Loucy (cell line): Measurements from ENCODE around the gene KLHL4.
"Not testable (repeated sequence)": the region's sequence is repeated elsewhere in the genome, so short reads cannot be mapped to it uniquely, and the experiment has no call there.

ENCODE experiments used
- H2AFZ ChIP-seq: fragments of 200-600 bp; sonication (generic); 2 replicates; pipeline ENCODE4 v1.6.0; 2016; ENCODE audit warnings: antibody characterized with exemption, mild to moderate bottlenecking, low read length, moderate library complexity
- H3F3A ChIP-seq: fragments of 200-600 bp; 2 replicates; pipeline ENCODE4 v1.6.0; 2016; ENCODE audit warnings: antibody characterized with exemption, low read depth, mild to moderate bottlenecking
- H3K27me3 ChIP-seq: fragments of 200-600 bp; sonication (generic); 2 replicates; pipeline ENCODE4 v1.6.1; 2014; ENCODE audit warnings: low read length, mild to moderate bottlenecking; ENCODE audit not compliant: insufficient read depth, poor library complexity, severe bottlenecking
- H3K36me3 ChIP-seq: fragments of 200-600 bp; sonication (generic); 2 replicates; pipeline ENCODE4 v1.6.1; 2016; ENCODE audit warnings: low read length; ENCODE audit not compliant: insufficient read depth
- H3K4me1 ChIP-seq: fragments of 200-600 bp; sonication (generic); 2 replicates; pipeline ENCODE4 v1.5.1; 2014; ENCODE audit warnings: low read length, mild to moderate bottlenecking; ENCODE audit not compliant: insufficient read depth, poor library complexity, severe bottlenecking
- H3K4me2 ChIP-seq: fragments of 200-600 bp; sonication (generic); 2 replicates; pipeline ENCODE4 v1.6.0; 2014; ENCODE audit warnings: antibody characterized with exemption, low read length, low read depth, mild to moderate bottlenecking; ENCODE audit not compliant: poor library complexity, severe bottlenecking
- H3K4me3 ChIP-seq: fragments of 200-600 bp; sonication (generic); 2 replicates; pipeline ENCODE4 v1.5.1; 2014; ENCODE audit warnings: low read length, mild to moderate bottlenecking, mixed read lengths; ENCODE audit not compliant: poor library complexity, severe bottlenecking
- H3K79me2 ChIP-seq: fragments of 200-600 bp; sonication (generic); 2 replicates; pipeline ENCODE4 v1.6.1; 2014; ENCODE audit warnings: low read length; ENCODE audit not compliant: insufficient read depth
- H3K9ac ChIP-seq: fragments of 200-600 bp; sonication (generic); 2 replicates; pipeline ENCODE4 v1.6.0; 2014; ENCODE audit warnings: mild to moderate bottlenecking, low read depth, low read length, moderate library complexity; ENCODE audit not compliant: poor library complexity, severe bottlenecking
- H3K9me2 ChIP-seq: fragments of 200-600 bp; sonication (generic); replicated peaks from 2 replicates; pipeline ENCODE4 v1.6.1; 2016; ENCODE audit warnings: low read depth, low read length, mixed read lengths
- H3K9me3 ChIP-seq: fragments of 200-600 bp; sonication (generic); 2 replicates; pipeline ENCODE4 v1.6.1; 2014; ENCODE audit warnings: mild to moderate bottlenecking, antibody characterized with exemption, low read length, low read depth; ENCODE audit not compliant: insufficient read depth
- H4K20me1 ChIP-seq: fragments of 200-600 bp; sonication (generic); 2 replicates; pipeline ENCODE4 v1.6.0; 2014; ENCODE audit warnings: antibody characterized with exemption, low read length, mild to moderate bottlenecking; ENCODE audit not compliant: insufficient read depth, poor library complexity, severe bottlenecking
- CTCF ChIP-seq: fragments of 200-600 bp; sonication (generic); conservative IDR thresholded peaks from 2 replicates; pipeline ENCODE4 v1.5.1; 2014; ENCODE audit warnings: mild to moderate bottlenecking, antibody characterized with exemption, low read length
- EZH2phosphoT487 ChIP-seq: fragments of 200-600 bp; IDR thresholded peaks from 2 replicates; pipeline ENCODE4 v1.6.1; 2018; ENCODE audit warnings: antibody characterized with exemption, mild to moderate bottlenecking, moderate library complexity, borderline replicate concordance

Gene KLHL4

DNA sequence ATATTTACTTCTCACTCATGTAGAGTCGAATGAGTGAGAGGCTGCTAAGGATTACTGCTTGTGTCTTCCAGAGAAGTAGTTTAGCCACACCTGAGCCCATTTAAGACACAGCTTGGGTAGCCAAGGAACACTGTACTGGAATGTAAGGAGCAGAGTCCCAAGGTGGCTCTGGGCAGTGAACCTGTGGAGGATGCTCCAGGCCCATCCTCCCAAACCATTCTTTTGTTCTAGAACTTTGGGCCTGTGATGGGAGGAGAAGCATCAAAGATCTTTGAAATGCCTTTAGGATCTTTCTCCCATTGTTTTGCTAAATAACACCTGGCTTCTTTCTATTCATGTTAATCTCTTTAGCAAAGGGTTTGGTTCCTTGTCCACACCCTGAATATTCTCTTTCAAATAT is 162.2 kb downstream of the KLHL4 start:
- no peaks in the 10 kb centered on the region for H3K36me3 ChIP-seq
- H3K79me2 ChIP-seq, result no peaks in the 10 kb centered on the region
- no peaks in the 10 kb centered on the region for H3K27me3 ChIP-seq
- no peaks in the 10 kb centered on the region for H3K9me3 ChIP-seq
- H3K9ac ChIP-seq, result no peak overlapping the region
- no peaks in the 10 kb centered on the region for H3F3A ChIP-seq
- no peaks in the 10 kb centered on the region for H3K9me2 ChIP-seq
- no peak overlapping the region for H3K4me2 ChIP-seq
- TF ChIP-seq CTCF (no peak), EZH2phosphoT487 (no peak)
- no peak overlapping the region for H2AFZ ChIP-seq
- H4K20me1 ChIP-seq, result no peaks in the 10 kb centered on the region
- H3K4me1 ChIP-seq, result no peaks in the 10 kb centered on the region
- H3K4me3 ChIP-seq, result no peak overlapping the region

- H3K4me1 ChIP-seq, result no peaks in the 10 kb centered on the region
- H3K4me2 ChIP-seq, result no peak overlapping the region
- no peak for TF ChIP-seq CTCF
- no peak for TF ChIP-seq EZH2phosphoT487
- no peaks in the 10 kb centered on the region for H3K9me2 ChIP-seq
- H3K27me3 ChIP-seq, result no peaks in the 10 kb centered on the region
- no peak overlapping the region for H3K4me3 ChIP-seq
- H3K79me2 ChIP-seq, result no peaks in the 10 kb centered on the region
- H3K36me3 ChIP-seq, result no peaks in the 10 kb centered on the region
- no peaks in the 10 kb centered on the region for H3F3A ChIP-seq
- H4K20me1 ChIP-seq, result no peaks in the 10 kb centered on the region
- H3K9me3 ChIP-seq, result no peaks in the 10 kb centered on the region
- no peak overlapping the region for H2AFZ ChIP-seq
- no peak overlapping the region for H3K9ac ChIP-seq
These were observed 170.1 kb downstream of the KLHL4 start for GRCh38 chrX:87687703-87688102.

GRCh38 chrX:87688113-87688748 is 170.6 kb downstream of the KLHL4 start:
- H3K4me3 ChIP-seq, H3K9ac ChIP-seq, H3F3A ChIP-seq, H2AFZ ChIP-seq, H3K9me3 ChIP-seq, H3K79me2 ChIP-seq, H3K9me2 ChIP-seq, H3K27me3 ChIP-seq, H3K36me3 ChIP-seq, H4K20me1 ChIP-seq, H3K4me1 ChIP-seq, H3K4me2 ChIP-seq: not testable (repeated sequence)

DNA sequence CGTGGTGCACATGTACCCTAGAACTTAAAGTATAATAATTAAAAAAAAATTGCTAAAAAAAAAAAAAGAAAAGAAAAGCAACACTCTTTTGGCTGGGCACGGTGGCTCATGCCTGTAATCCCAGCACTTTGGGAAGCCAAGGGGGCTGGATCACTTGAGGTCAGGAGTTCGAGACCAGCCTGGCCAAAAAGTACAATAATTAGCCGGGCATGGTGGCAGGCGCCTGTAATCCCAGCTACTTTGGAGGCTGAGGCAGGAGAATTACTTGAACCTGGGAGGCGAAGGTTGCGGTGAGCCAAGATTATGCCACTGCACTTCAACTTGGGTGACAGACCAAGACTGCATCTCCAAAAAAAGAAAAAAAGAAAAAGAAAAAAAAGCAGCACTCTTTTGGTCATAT is 171.6 kb downstream of the KLHL4 start:
- H3K36me3 ChIP-seq, H3K27me3 ChIP-seq, H3K4me1 ChIP-seq, H3K4me2 ChIP-seq, H3K9me2 ChIP-seq, H3F3A ChIP-seq, H4K20me1 ChIP-seq, H3K9me3 ChIP-seq, H3K4me3 ChIP-seq, H3K9ac ChIP-seq, H2AFZ ChIP-seq, H3K79me2 ChIP-seq: not testable (repeated sequence)
